ENCODE results near the gene FAM241B. TPM values are rescaled to one million over a fixed set of nuclear protein-coding genes. Genes with fewer than 3 reads are reported as not detected.

FAM241B gene
- total and polyA plus RNA-seq, 10 of the 15 experiments (the other 5 are each of a cell fraction or from before 2014, with no cell fraction given), result 0.09 to 0.99 (median 0.24) TPM

DNA sequence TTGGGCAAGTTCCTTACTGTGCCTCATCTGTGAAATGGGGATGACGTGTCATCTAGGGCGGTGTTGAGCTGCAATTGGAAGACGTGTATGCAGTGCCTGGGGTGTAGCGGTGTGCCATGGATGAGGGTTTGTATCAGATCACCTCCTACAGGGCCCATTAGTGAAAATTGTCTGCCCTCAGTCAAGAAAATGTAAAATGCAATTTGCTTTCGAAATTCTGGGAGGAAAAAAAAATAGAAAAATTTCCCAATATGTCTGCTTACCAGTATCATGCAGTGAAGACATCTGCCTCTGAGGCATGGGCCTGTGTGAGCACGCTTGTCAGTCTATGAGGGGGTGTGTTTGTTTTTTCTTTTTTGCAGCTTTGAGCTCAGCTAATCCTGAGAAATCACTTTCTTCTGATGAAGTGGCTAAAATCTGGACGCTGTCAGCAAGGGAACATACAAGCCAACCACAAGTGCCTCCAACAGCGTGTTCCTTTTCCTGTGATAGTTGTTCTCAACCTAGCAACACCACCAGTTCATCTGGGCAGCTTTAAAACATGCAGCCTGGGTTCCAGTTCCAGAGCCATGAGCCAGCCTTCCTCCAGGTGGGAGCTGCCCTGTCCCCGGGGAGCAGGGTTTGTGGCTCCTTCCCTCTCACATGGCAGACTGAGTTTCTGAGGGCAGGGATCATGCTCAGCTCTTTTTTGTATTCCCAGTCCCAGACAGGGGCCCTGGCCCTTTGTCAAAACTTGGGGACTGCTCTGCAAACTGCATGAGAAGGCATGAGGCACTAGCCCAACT, 10.3 kb downstream of the FAM241B start:
- intact Hi-C loops (cut with micrococcal nuclease; ENCODE audit: unreplicated experiment) (no loop called here), in situ Hi-C loops (cut with MboI) (no loop called here)
- no peaks in the 10 kb centered on the region for H3K36me3 ChIP-seq (ENCODE audit: control insufficient read depth in 2 of 2, insufficient read depth in 2 of 2, low read length in 1 of 2)
- H4K20me1 ChIP-seq (ENCODE audit: control insufficient read depth, insufficient read depth), result 0 out of 2 replicates have a peak, but pooled peaks cover 2% of the 10 kb centered on the region
- under 1% methylated on average over 9 of the region's 9 CpGs for WGBS (ENCODE audit: insufficient coverage, insufficient replicate concordance, low lambda C conversion rate, missing lambda C conversion rate)
- ChIA-PET CTCF (interaction anchor here (0.7 to 11.9 kb wide), 8 partner anchors 11 to 395 kb away, joined by 3 to 189 read pairs (median 4); no protein-coding TSS in a partner anchor), POLR2A (no interaction called here), RAD21 (ENCODE audit: unreplicated experiment) (interaction anchor here (3.5 kb wide), 1 partner anchor 125 kb away, joined by 18 read pairs; no protein-coding TSS in a partner anchor), SMC1A (ENCODE audit: uncharacterized antibody, unreplicated experiment) (interaction anchor here (0.6 to 7.5 kb wide), 2 partner anchors 125 to 168 kb away, joined by 3 to 66 read pairs; no protein-coding TSS in a partner anchor)
- H3K79me2 ChIP-seq (ENCODE audit: control insufficient read depth, insufficient read depth, low read length), result no peaks in the 10 kb centered on the region
- no peak for FAIRE-seq
- H3K27me3 ChIP-seq (replicated peaks in 1 of 2; ENCODE audit: control insufficient read depth in 2 of 2, insufficient read depth in 2 of 2, low read length in 1 of 2), result no peaks in the 10 kb centered on the region
- H2AFZ ChIP-seq (ENCODE audit: control insufficient read depth, low read depth, low read length), result no peak overlapping the region
- no peak overlapping the region for H3K27ac ChIP-seq (ENCODE audit: control insufficient read depth, insufficient read depth)
- H3K4me2 ChIP-seq (ENCODE audit: control insufficient read depth, insufficient read depth), result no peak overlapping the region
- ATAC-seq, result no peak
- BruUV-seq (replicated peaks), result no TSS peak
- TF ChIP-seq WRNIP1 (IDR thresholded peaks at IDR 0.05; ENCODE audit: borderline replicate concordance, low read depth, low read length), result no peak
- TF ChIP-seq KLF5 (IDR thresholded peaks at IDR 0.05; ENCODE audit: partially characterized antibody), result no peak
- TF ChIP-seq, protein P1, sequence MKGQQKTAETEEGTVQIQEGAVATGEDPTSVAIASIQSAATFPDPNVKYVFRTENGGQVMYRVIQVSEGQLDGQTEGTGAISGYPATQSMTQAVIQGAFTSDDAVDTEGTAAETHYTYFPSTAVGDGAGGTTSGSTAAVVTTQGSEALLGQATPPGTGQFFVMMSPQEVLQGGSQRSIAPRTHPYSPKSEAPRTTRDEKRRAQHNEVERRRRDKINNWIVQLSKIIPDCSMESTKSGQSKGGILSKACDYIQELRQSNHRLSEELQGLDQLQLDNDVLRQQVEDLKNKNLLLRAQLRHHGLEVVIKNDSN (IDR thresholded peaks at IDR 0.05; ENCODE audit: borderline replicate concordance, extremely low read length, insufficient read depth, low read depth, low read length), result no peak
- no peak for TF ChIP-seq ZNF274 (IDR thresholded peaks at IDR 0.05; ENCODE audit: insufficient read depth, insufficient read length)
- TF ChIP-seq, protein P2, sequence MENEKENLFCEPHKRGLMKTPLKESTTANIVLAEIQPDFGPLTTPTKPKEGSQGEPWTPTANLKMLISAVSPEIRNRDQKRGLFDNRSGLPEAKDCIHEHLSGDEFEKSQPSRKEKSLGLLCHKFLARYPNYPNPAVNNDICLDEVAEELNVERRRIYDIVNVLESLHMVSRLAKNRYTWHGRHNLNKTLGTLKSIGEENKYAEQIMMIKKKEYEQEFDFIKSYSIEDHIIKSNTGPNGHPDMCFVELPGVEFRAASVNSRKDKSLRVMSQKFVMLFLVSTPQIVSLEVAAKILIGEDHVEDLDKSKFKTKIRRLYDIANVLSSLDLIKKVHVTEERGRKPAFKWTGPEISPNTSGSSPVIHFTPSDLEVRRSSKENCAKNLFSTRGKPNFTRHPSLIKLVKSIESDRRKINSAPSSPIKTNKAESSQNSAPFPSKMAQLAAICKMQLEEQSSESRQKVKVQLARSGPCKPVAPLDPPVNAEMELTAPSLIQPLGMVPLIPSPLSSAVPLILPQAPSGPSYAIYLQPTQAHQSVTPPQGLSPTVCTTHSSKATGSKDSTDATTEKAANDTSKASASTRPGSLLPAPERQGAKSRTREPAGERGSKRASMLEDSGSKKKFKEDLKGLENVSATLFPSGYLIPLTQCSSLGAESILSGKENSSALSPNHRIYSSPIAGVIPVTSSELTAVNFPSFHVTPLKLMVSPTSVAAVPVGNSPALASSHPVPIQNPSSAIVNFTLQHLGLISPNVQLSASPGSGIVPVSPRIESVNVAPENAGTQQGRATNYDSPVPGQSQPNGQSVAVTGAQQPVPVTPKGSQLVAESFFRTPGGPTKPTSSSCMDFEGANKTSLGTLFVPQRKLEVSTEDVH (IDR thresholded peaks at IDR 0.05; ENCODE audit: low read depth, partially characterized antibody), result no peak
- no peak for TF ChIP-seq NFYB (IDR thresholded peaks at IDR 0.05; ENCODE audit: insufficient read depth, low read depth, low read length)
- TF ChIP-seq, protein P3, sequence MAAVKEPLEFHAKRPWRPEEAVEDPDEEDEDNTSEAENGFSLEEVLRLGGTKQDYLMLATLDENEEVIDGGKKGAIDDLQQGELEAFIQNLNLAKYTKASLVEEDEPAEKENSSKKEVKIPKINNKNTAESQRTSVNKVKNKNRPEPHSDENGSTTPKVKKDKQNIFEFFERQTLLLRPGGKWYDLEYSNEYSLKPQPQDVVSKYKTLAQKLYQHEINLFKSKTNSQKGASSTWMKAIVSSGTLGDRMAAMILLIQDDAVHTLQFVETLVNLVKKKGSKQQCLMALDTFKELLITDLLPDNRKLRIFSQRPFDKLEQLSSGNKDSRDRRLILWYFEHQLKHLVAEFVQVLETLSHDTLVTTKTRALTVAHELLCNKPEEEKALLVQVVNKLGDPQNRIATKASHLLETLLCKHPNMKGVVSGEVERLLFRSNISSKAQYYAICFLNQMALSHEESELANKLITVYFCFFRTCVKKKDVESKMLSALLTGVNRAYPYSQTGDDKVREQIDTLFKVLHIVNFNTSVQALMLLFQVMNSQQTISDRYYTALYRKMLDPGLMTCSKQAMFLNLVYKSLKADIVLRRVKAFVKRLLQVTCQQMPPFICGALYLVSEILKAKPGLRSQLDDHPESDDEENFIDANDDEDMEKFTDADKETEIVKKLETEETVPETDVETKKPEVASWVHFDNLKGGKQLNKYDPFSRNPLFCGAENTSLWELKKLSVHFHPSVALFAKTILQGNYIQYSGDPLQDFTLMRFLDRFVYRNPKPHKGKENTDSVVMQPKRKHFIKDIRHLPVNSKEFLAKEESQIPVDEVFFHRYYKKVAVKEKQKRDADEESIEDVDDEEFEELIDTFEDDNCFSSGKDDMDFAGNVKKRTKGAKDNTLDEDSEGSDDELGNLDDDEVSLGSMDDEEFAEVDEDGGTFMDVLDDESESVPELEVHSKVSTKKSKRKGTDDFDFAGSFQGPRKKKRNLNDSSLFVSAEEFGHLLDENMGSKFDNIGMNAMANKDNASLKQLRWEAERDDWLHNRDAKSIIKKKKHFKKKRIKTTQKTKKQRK (IDR thresholded peaks at IDR 0.05; ENCODE audit: low read depth, low read length), result no peak
- no peak for DNase-seq (ENCODE audit: low read depth, low spot score)
- no peaks in the 10 kb centered on the region for H3K9me3 ChIP-seq (replicated peaks; ENCODE audit: control insufficient read depth, insufficient read depth, low read length)
- no peak overlapping the region for H3K4me3 ChIP-seq
- no peak overlapping the region for H3K9ac ChIP-seq (ENCODE audit: control insufficient read depth, insufficient read depth, low read length)
- H3K4me1 ChIP-seq (ENCODE audit: control insufficient read depth, insufficient read depth, low read length), result no peaks in the 10 kb centered on the region

All from GM12878 (cell line).